GM12878 (cell line): ENCODE measurements around the gene UGT1A8.

Experiments
- ATF3 ChIP-seq: IDR thresholded peaks from 2 replicates; pipeline ENCODE4 v1.6.1; 2011; ENCODE audit warnings: low read depth, mild to moderate bottlenecking, low read length, moderate library complexity, borderline replicate concordance; ENCODE audit errors: extremely low read depth
- BCL11A ChIP-seq: IDR thresholded peaks from 2 replicates; pipeline ENCODE4 v1.6.1; 2011; ENCODE audit warnings: low read depth, low read length
- CTCF ChIP-seq, 3 experiments: IDR thresholded peaks in 2 of 3; conservative IDR thresholded peaks in 1 of 3; 2 replicates each; pipeline ENCODE4 v1.5.1; 2011; ENCODE audit warnings: low read depth in 3 of 3, low read length in 3 of 3, mild to moderate bottlenecking in 3 of 3, control low read depth in 2 of 3, moderate library complexity in 2 of 3, inconsistent platforms in 1 of 3, mixed read lengths in 1 of 3; ENCODE audit not compliant: control insufficient read depth in 2 of 3, insufficient read depth in 1 of 3; ENCODE audit errors: extremely low read depth in 1 of 3
- EP300 ChIP-seq, 2 experiments: fragments of 150-350 bp in 1 of 2; IDR thresholded peaks; 2 replicates each; pipeline ENCODE4 v1.6.1; 2011 to 2012; ENCODE audit warnings: low read depth in 2 of 2, low read length in 2 of 2, borderline replicate concordance in 1 of 2, improper control_type of control experiment in 1 of 2, inconsistent platforms in 1 of 2; ENCODE audit not compliant: control insufficient read depth in 1 of 2
- MAX ChIP-seq: IDR thresholded peaks from 2 replicates; pipeline ENCODE4 v1.6.1; 2012; ENCODE audit warnings: low read depth, low read length, improper control_type of control experiment
- POLR2A ChIP-seq: IDR thresholded peaks from 2 replicates; pipeline ENCODE4 v1.6.1; 2011; ENCODE audit warnings: low read depth, mild to moderate bottlenecking, low read length
- RAD21 ChIP-seq: IDR thresholded peaks from 2 replicates; pipeline ENCODE4 v1.6.1; 2011; ENCODE audit warnings: mild to moderate bottlenecking, low read depth, low read length, moderate library complexity; ENCODE audit not compliant: insufficient read depth
- REST ChIP-seq: IDR thresholded peaks from 2 replicates; pipeline ENCODE4 v1.6.1; 2012; ENCODE audit warnings: mild to moderate bottlenecking, low read depth, low read length
- STAT3 ChIP-seq: IDR thresholded peaks from 2 replicates; pipeline ENCODE4 v1.6.1; 2011; ENCODE audit warnings: low read depth, low read length, improper control_type of control experiment
- SUZ12 ChIP-seq: fragments of 200-600 bp; sonication (generic); IDR thresholded peaks from one replicate; pipeline ENCODE4 v1.6.1; 2018; ENCODE audit warnings: antibody characterized with exemption, mild to moderate bottlenecking; ENCODE audit not compliant: unreplicated experiment
- ZNF24 ChIP-seq: fragments of 450-650 bp; IDR thresholded peaks from 2 replicates; pipeline ENCODE4 v1.6.1; 2017; ENCODE audit warnings: antibody characterized with exemption, mild to moderate bottlenecking

GRCh38 chr2:233745073-233745755 lies 127.8 kb downstream of the UGT1A8 start:
- TF ChIP-seq EP300 (IDR thresholded peaks at IDR 0.05; ENCODE audit: borderline replicate concordance in 1 of 2, control insufficient read depth in 1 of 2, low read depth in 2 of 2, low read length in 2 of 2) (no peak), REST (no peak), MAX (no peak), CTCF (IDR thresholded peaks at IDR 0.05 in 2 of 3, conservative IDR thresholded peaks at IDR 0.05 in 1 of 3; ENCODE audit: control insufficient read depth in 2 of 3, extremely low read depth in 1 of 3, insufficient read depth in 1 of 3, low read depth in 3 of 3, low read length in 3 of 3) (no peak), STAT3 (no peak), BCL11A (no peak), ZNF24 (no peak), RAD21 (no peak), ATF3 (no peak), SUZ12 (no peak), POLR2A (no peak)
